ENCODE measurements around the gene KDSR.

Gene KDSR

GRCh38 chr18:63284173-63284799, 82.7 kb downstream of the KDSR start:
- ChIA-PET CTCF (interaction anchor here (1.4 to 5.3 kb wide), 4 partner anchors 8 to 34 kb away, joined by 4 to 24 read pairs (median 4); partner anchors contain the start of gene BCL2), POLR2A (interaction anchor here (1.1 kb wide), 1 partner anchor 28 kb away, joined by 3 read pairs; no protein-coding TSS in a partner anchor)
- no peak for TF ChIP-seq CTCF (IDR thresholded peaks at IDR 0.05; ENCODE audit: control extremely low read depth, extremely low read depth, low read depth, missing control alignments)
- DNase-seq (ENCODE audit: extremely low spot score) = no peak

GRCh38 chr18:63283305-63284094, 83.5 kb downstream of the KDSR start:
- TF ChIP-seq CTCF (IDR thresholded peaks at IDR 0.05; ENCODE audit: control extremely low read depth, extremely low read depth, low read depth, missing control alignments) = no peak
- ChIA-PET CTCF (interaction anchor here (0.9 to 5.3 kb wide), 5 partner anchors 9 to 35 kb away, joined by 3 to 24 read pairs (median 5); partner anchors contain the start of gene BCL2), POLR2A (no interaction called here)
- DNase-seq (ENCODE audit: extremely low spot score) = no peak

GRCh38 chr18:63282793-63283192, 84.2 kb downstream of the KDSR start:
- CTCF ChIA-PET = interaction anchor here (0.9 to 5.3 kb wide), 6 partner anchors 10 to 35 kb away, joined by 3 to 24 read pairs (median 4); partner anchors contain the start of gene BCL2
- POLR2A ChIA-PET = no interaction called here
- no peak for TF ChIP-seq CTCF (IDR thresholded peaks at IDR 0.05; ENCODE audit: control extremely low read depth, extremely low read depth, low read depth, missing control alignments)
- no peak for DNase-seq (ENCODE audit: extremely low spot score)
